Heart right ventricle (tissue), 16 donors: ENCODE measurements around the gene USP31. TPM values are rescaled to one million over a fixed set of nuclear protein-coding genes. Genes with fewer than 3 reads are reported as not detected.
A peak's percentile ranks its signal among the peaks of the same experiment; 100 is the strongest.

Experiments used
- ATAC-seq, 8 donors: fragments of 200-7000 bp; cut with Tn5 transposase; one replicate each; pipeline ENCODE4 v1.9.1; 2020; ENCODE audit warnings: mild to moderate bottlenecking in 8 of 8, moderate library complexity in 8 of 8, moderate number of reproducible peaks in 1 of 8
- DNase-seq, 2 donors: peaks; one replicate each; pipeline ENCODE4 v3.0.0-alpha.2; 2020
- H3K27ac ChIP-seq, 10 donors: fragments of 200-600 bp; sonication (generic) in 2 of 10; one replicate each; pipeline versions ENCODE4 v1.5.0 to v1.8.0; 2020 to 2022; ENCODE audit warnings: mild to moderate bottlenecking in 3 of 10
- H3K27me3 ChIP-seq, 7 donors: fragments of 200-600 bp; one replicate each; pipeline ENCODE4 v1.8.0; 2021 to 2022; ENCODE audit warnings: mild to moderate bottlenecking in 2 of 7
- H3K36me3 ChIP-seq, 9 donors: fragments of 200-600 bp; sonication (generic) in 1 of 9; one replicate each; pipeline versions ENCODE4 v1.5.0 to v1.8.0; 2020 to 2022; ENCODE audit warnings: mild to moderate bottlenecking in 2 of 9
- H3K4me1 ChIP-seq, 9 donors: fragments of 200-600 bp; sonication (generic) in 1 of 9; one replicate each; pipeline versions ENCODE4 v1.5.0 to v1.8.0; 2020 to 2022; ENCODE audit warnings: mild to moderate bottlenecking in 4 of 9
- H3K4me3 ChIP-seq, 10 donors: fragments of 200-600 bp; sonication (generic) in 2 of 10; one replicate each; pipeline versions ENCODE4 v1.5.0 to v1.8.0; 2020 to 2022; ENCODE audit warnings: mild to moderate bottlenecking in 7 of 10, moderate library complexity in 2 of 10
- H3K9me3 ChIP-seq, 11 donors: fragments of 200-600 bp in 10 of 11; sonication (generic) in 2 of 11; one replicate each; pipeline versions ENCODE4 v1.5.0 to v1.8.0; 2013 to 2022; ENCODE audit warnings: mild to moderate bottlenecking in 2 of 11, control low read depth in 1 of 11, moderate library complexity in 1 of 11
- WGBS, 2 donors: extraction: QIAGEN DNeasy Blood & Tissue Kit; methylation state at CpG; one replicate each; pipeline ENCODE4 v1.1.7; 2013; ENCODE audit warnings: inconsistent platforms in 1 of 2; 5-methylcytosine and 5-hydroxymethylcytosine counted together
- intact Hi-C, 10 donors: fragments of 100-400 bp; cut with DNase I; formaldehyde crosslinking; loops; one replicate each; pipeline versions ENCODE4 v1.11.1 to v1.14.2; 2022
- polyA plus RNA-seq, 2 donors: library from polyadenylated mRNA; stranded (reverse); fragments of 200-250 nt; gene quantifications; one replicate each; pipeline ENCODE4 v1.2.3, GENCODE V29; 2013
- total RNA-seq, 10 donors: library from RNA; stranded (reverse); fragmentation: NEBNext Ultra II Directional in 3 of 10; extraction: Animal tissue kit (Norgen Biotek cat#: 25700) in 3 of 10; gene quantifications; one replicate each; pipeline versions ENCODE4 v1.2.1 to v1.2.4, GENCODE V29; 2021 to 2023
- TF ChIP-seq, protein P1 (sequence below), 9 donors: fragments of 200-600 bp; sonication (generic) in 2 of 9; IDR thresholded peaks; one replicate each; pipeline versions ENCODE4 v1.5.0 to v1.8.0; 2021 to 2022; ENCODE audit warnings: antibody characterized with exemption in 9 of 9, mild to moderate bottlenecking in 5 of 9, moderate library complexity in 1 of 9
- donor health status: Arrhythmogenic right ventricular cardiomyopathy.
- donor health status: ischemic (EF 13 %, LVEDD 7.1; RV severe dilation, severe dysfunction).
- donor health status: healthy with polysubstance abuse.
- donor health status: DM: no; HTN: yes; CAD: no.
- donor health status: DM: no; HTN: no; CAD: no.
- donor health status: ischemic (EF 25% LVEDD 6.9; RV normal size, moderate dysfunction).
- donor health status: ischemic (EF 25% LVEDD 5.7; RV mildly dilated, moderate dysfunction).
- donor health status: healthy.
- donor health status: DM: yes; HTN: yes; CAD: no.
- donor health status: Ischemic cardiomyopathy.
- donor health status: ischemic (EF 35%, LVEDD 5.7; RV mildly dilated, moderate dysfunction).
- donor health status: nonischemic (EF 11% LVEDD 7.7; RV severe dilation, severe dysfunction).
- donor health status: DM: yes; HTN: yes; CAD: no.
- donor health status: PGD.
- donor health status: ischemic (EF 29% LVEDD 5.4; RV normal size, mild dysfunction).
- donor health status: nonischemic (EF 23%, LVEDD 6.1; RV moderate dilation, normal function).

The USP31 gene
- total and polyA plus RNA-seq, 12 donors, result 8.9 to 32.1 (median 22.4) TPM

GRCh38 chr16:23185656-23186055 is 36.4 kb upstream of the USP31 start:
- Histone ChIP-seq H3K36me3 (no peaks in the 10 kb centered on the region), H3K4me3 (no peak overlapping the region), H3K27me3 (peaks cover 0 to 48% (median 36%) of the 10 kb centered on the region in 7 donors), H3K9me3 (no peaks in the 10 kb centered on the region), H3K27ac (no peak overlapping the region), H3K4me1 (peaks cover 7 to 26% (median 17%) of the 10 kb centered on the region in 9 donors)
- intact Hi-C loops, result loop anchor here in 2 of 10 donors (10.0 kb wide), 2 partner anchors 59 to 99 kb away; no protein-coding TSS in a partner anchor
- ATAC-seq (peak in 3 of 8 donors; percentile 34 to 76 (median 53)), DNase-seq (peak in 1 of 2 donors; percentile 26)
- WGBS, 2 donors, result 13 to 17% methylated on average over 11 of the region's 11 CpGs
- TF ChIP-seq, protein P1, sequence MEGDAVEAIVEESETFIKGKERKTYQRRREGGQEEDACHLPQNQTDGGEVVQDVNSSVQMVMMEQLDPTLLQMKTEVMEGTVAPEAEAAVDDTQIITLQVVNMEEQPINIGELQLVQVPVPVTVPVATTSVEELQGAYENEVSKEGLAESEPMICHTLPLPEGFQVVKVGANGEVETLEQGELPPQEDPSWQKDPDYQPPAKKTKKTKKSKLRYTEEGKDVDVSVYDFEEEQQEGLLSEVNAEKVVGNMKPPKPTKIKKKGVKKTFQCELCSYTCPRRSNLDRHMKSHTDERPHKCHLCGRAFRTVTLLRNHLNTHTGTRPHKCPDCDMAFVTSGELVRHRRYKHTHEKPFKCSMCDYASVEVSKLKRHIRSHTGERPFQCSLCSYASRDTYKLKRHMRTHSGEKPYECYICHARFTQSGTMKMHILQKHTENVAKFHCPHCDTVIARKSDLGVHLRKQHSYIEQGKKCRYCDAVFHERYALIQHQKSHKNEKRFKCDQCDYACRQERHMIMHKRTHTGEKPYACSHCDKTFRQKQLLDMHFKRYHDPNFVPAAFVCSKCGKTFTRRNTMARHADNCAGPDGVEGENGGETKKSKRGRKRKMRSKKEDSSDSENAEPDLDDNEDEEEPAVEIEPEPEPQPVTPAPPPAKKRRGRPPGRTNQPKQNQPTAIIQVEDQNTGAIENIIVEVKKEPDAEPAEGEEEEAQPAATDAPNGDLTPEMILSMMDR (IDR thresholded peaks at IDR 0.05), result no peak

DNA sequence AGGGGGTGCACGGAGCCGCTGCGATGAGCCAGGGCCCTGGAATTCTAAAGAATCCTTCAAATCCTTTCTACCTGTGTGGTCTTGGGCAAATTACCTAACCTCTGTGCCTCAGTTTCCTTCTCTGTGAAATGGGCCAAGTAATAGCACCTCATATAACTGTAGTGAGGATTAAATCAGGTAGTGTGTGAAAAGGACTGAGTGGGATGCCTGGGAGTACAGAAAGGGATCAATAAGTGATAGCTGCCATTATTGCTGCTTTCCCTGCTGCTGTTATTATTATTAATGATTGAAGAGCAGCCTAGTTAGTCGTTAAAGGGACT is 34.3 kb upstream of the USP31 start:
- DNase-seq (no peak), ATAC-seq (no peak)
- WGBS, 2 donors, result 18 to 20% methylated on average over 4 of the region's 4 CpGs
- peak overlapping the region in 2 of 10 donors; percentile 35 to 38 for H3K4me3 ChIP-seq
- peaks cover 7 to 26% (median 17%) of the 10 kb centered on the region in 9 donors for H3K4me1 ChIP-seq
- intact Hi-C loops, result loop anchor here in 7 of 10 donors (2.0 to 10.0 kb wide), 5 partner anchors 61 to 251 kb away; no protein-coding TSS in a partner anchor
- H3K27me3 ChIP-seq, result peaks cover 0 to 64% (median 54%) of the 10 kb centered on the region in 7 donors
- TF ChIP-seq, protein P1 (IDR thresholded peaks at IDR 0.05), result no peak
- H3K27ac ChIP-seq, result no peak overlapping the region
- no peaks in the 10 kb centered on the region for H3K9me3 ChIP-seq
- no peaks in the 10 kb centered on the region for H3K36me3 ChIP-seq

DNA sequence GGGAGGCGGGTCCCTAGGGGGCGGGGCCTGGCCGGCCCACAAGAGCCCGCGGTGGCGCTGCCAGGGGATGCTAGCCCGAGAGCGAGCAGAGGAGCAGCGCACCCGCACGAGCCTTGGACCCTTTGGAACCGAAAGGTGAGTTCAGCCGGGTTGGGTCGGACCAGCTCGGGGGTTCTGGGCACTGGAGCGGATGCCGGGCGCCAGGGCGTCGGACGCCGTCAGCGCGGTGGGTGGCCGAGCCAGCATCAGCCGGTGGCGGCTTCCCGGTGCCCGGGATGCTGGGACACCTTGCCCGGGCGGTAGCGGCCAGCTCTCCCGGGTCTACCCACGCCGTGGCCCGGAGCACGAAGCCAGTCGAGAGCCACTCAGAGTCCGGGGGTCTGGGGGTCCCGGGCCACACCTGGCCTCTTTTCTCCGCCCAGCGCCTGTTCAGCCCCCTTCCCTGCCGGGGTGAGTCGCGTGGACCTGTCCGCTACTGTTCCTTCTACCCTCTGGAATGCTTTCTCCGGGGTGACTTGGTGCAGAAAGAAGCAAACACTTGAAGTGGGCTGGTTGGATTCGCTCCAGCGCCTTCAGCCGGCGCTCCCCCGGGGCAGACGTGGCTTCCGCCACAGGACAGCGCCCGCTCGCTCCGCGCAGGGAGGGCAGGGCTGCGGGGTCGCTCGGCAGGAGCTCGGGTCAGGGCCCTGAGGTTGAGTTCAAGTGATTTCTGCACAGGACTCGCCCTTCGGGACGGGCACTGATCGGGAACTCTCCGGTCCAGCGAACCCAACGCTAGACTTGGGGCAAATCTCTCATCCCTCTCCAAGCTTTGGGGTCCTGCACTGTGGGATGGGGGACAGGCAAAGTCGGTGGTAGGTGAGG is 33.7 kb upstream of the USP31 start, which contains the start of gene SCNN1G:
TSS of gene SCNN1G (plus strand) at position 67 of the 864 bp plus-strand sequence. CDS start 3,527 bp downstream, outside the sequence.
- Histone ChIP-seq H3K4me3 (peak within 1 kb of the TSS; percentile 27 to 55 (median 44)), H3K36me3 (no peaks in the 10 kb centered on the region), H3K27me3 (peaks cover 0 to 64% (median 54%) of the 10 kb centered on the region in 7 donors), H3K9me3 (no peaks in the 10 kb centered on the region), H3K4me1 (peaks cover 7 to 26% (median 17%) of the 10 kb centered on the region in 9 donors), H3K27ac (no peak within 1 kb of the TSS)
- intact Hi-C loops, result loop anchor here in 9 of 10 donors (1.0 to 10.0 kb wide), 7 partner anchors 62 to 252 kb away; no protein-coding TSS in a partner anchor
- TF ChIP-seq, protein P1 (IDR thresholded peaks at IDR 0.05), result peak in 7 of 9 donors; percentile 22 to 48 (median 45)
- WGBS, 2 donors, result 1 to 2% methylated on average over 62 to 71 of the region's 71 CpGs
- DNase-seq (peak in 1 of 2 donors; percentile 27), ATAC-seq (peak; percentile 7 to 62 (median 35))

- DNase-seq (peak; percentile 63 to 76), ATAC-seq (peak; percentile 92 to 97 (median 96))
- Histone ChIP-seq H3K4me1 (peaks cover 7 to 26% (median 17%) of the 10 kb centered on the region in 9 donors), H3K9me3 (no peaks in the 10 kb centered on the region), H3K27ac (no peak overlapping the region), H3K36me3 (no peaks in the 10 kb centered on the region), H3K4me3 (peak overlapping the region; percentile 27 to 55 (median 44)), H3K27me3 (peaks cover 0 to 65% (median 55%) of the 10 kb centered on the region in 7 donors)
- intact Hi-C loops, result loop anchor here in 9 of 10 donors (1.0 to 10.0 kb wide), 7 partner anchors 63 to 253 kb away; no protein-coding TSS in a partner anchor
- TF ChIP-seq, protein P1 (IDR thresholded peaks at IDR 0.05), result peak in 8 of 9 donors; percentile 86 to 97 (median 92)
- WGBS, 2 donors, result 4 to 5% methylated on average over 32 to 33 of the region's 33 CpGs
These were observed 33.0 kb upstream of the USP31 start for GRCh38 chr16:23182206-23182678.
